Gastrocnemius medialis (tissue), 4 donors: ENCODE results near the gene SLC39A11.

Experiments
- CTCF ChIP-seq, 5 experiments: fragments of 450-650 bp in 3 of 5; fragments of 200-600 bp in 2 of 5; sonication (generic) in 2 of 5; IDR thresholded peaks in 4 of 5; conservative IDR thresholded peaks in 1 of 5; 1 replicate in 4 of 5; 2 replicates in 1 of 5; pipeline ENCODE4 v1.5.1; 2016 to 2019; ENCODE audit warnings: antibody characterized with exemption in 5 of 5, mild to moderate bottlenecking in 3 of 5, moderate library complexity in 3 of 5
- POLR2A ChIP-seq, 2 donors: fragments of 450-650 bp; IDR thresholded peaks; one replicate each; pipeline ENCODE4 v1.6.1; 2017; ENCODE audit warnings: antibody characterized with exemption in 2 of 2, mild to moderate bottlenecking in 2 of 2, moderate library complexity in 2 of 2

DNA sequence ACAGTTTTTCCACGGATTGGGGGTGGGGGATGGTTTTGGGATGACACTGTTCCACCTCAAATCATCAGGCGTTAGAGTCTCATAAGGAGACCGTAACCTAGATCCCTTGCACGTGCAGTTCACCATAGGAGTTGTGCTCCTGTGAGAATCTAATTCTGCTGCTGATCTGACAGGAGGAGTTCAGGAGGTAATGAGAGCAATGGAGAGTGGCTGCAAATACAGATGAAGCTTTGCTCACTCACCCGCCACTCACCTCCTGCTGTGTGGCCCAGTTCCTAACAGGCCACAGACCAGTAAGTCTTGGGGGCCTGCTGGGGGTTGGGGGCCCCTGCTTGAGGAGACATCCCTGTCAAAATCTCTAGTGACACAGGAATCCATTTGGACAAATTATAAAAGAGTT is 29.8 kb downstream of the SLC39A11 start:
- TF ChIP-seq CTCF (IDR thresholded peaks at IDR 0.05 in 4 of 5, conservative IDR thresholded peaks at IDR 0.05 in 1 of 5) (no peak), POLR2A (IDR thresholded peaks at IDR 0.05) (no peak)
